ENCODE results near the gene TLN1. TPM values are rescaled to one million over a fixed set of nuclear protein-coding genes. Genes with fewer than 3 reads are reported as not detected.

Gene TLN1
- total and polyA plus RNA-seq, 8 donors: 64.5 to 141 (median 81.0) TPM

- Histone ChIP-seq H3K36me3 (no peaks in the 10 kb centered on the region), H3K27ac (no peak overlapping the region), H3K9me3 (no peaks in the 10 kb centered on the region), H3K27me3 (no peaks in the 10 kb centered on the region), H3K4me1 (peaks cover 0 to 3% (median 0%) of the 10 kb centered on the region in 3 donors), H3K4me3 (no peak overlapping the region)
- no peak for TF ChIP-seq CTCF (IDR thresholded peaks at IDR 0.05)
- FAIRE-seq: no peak
- intact Hi-C loops (cut with DNase I): no loop called here
- 91% methylated on average over 8 of the region's 8 CpGs for WGBS, 2 donors
- DNase-seq: no peak
- ATAC-seq: no peak
Measured at GRCh38 chr9:35679766-35680330, 52.1 kb downstream of the TLN1 start.

GRCh38 chr9:35679091-35679490, 52.9 kb downstream of the TLN1 start:
- 87 to 92% methylated on average over 5 of the region's 5 CpGs for WGBS, 2 donors
- Histone ChIP-seq H3K4me3 (no peak overlapping the region), H3K27ac (no peak overlapping the region), H3K27me3 (no peaks in the 10 kb centered on the region), H3K4me1 (peaks cover 0 to 3% (median 3%) of the 10 kb centered on the region in 3 donors), H3K36me3 (no peaks in the 10 kb centered on the region), H3K9me3 (no peaks in the 10 kb centered on the region)
- FAIRE-seq (no peak), DNase-seq (peak in 1 of 6 donors; percentile 5), ATAC-seq (no peak)
- intact Hi-C loops (cut with DNase I): no loop called here
- TF ChIP-seq CTCF (IDR thresholded peaks at IDR 0.05): no peak

GRCh38 chr9:35675732-35676392, 56.1 kb downstream of the TLN1 start:
- DNase-seq (peak in 4 of 6 donors; percentile 48 to 78 (median 64)), FAIRE-seq (no peak), ATAC-seq (peak in 3 of 4 donors; percentile 35 to 57 (median 45))
- Histone ChIP-seq H3K4me1 (peaks cover 4 to 21% (median 16%) of the 10 kb centered on the region in 3 donors), H3K36me3 (no peaks in the 10 kb centered on the region), H3K4me3 (peak overlapping the region; percentile 20 to 47 (median 35)), H3K27me3 (no peaks in the 10 kb centered on the region), H3K27ac (no peak overlapping the region), H3K9me3 (no peaks in the 10 kb centered on the region)
- TF ChIP-seq CTCF (IDR thresholded peaks at IDR 0.05): no peak
- intact Hi-C loops (cut with DNase I): no loop called here
- WGBS, 2 donors: 12 to 25% methylated on average over 51 of the region's 51 CpGs

- WGBS, 2 donors: 75 to 78% methylated on average over 13 of the region's 13 CpGs
- no peaks in the 10 kb centered on the region for H3K27me3 ChIP-seq
- H3K27ac ChIP-seq: no peak overlapping the region
- DNase-seq (no peak), FAIRE-seq (no peak), ATAC-seq (no peak)
- H3K4me1 ChIP-seq: peaks cover 7 to 24% (median 20%) of the 10 kb centered on the region in 3 donors
- peak overlapping the region in 2 of 4 donors; percentile 46 to 47 for H3K4me3 ChIP-seq
- TF ChIP-seq CTCF (IDR thresholded peaks at IDR 0.05): no peak
- intact Hi-C loops (cut with DNase I): no loop called here
- no peaks in the 10 kb centered on the region for H3K36me3 ChIP-seq
- H3K9me3 ChIP-seq: no peaks in the 10 kb centered on the region
Measured at GRCh38 chr9:35675204-35675603, 56.8 kb downstream of the TLN1 start.

- no peaks in the 10 kb centered on the region for H3K9me3 ChIP-seq
- WGBS, 2 donors: 62 to 77% methylated on average over 3 of the region's 3 CpGs
- peak overlapping the region in 1 of 4 donors; percentile 7 for H3K4me3 ChIP-seq
- H3K4me1 ChIP-seq: peaks cover 18 to 33% (median 32%) of the 10 kb centered on the region in 3 donors
- no peaks in the 10 kb centered on the region for H3K27me3 ChIP-seq
- intact Hi-C loops (cut with DNase I): no loop called here
- peak overlapping the region in 2 of 4 donors; percentile 61 to 76 for H3K27ac ChIP-seq
- ATAC-seq (no peak), FAIRE-seq (no peak), DNase-seq (no peak)
- no peak for TF ChIP-seq CTCF (IDR thresholded peaks at IDR 0.05)
- no peaks in the 10 kb centered on the region for H3K36me3 ChIP-seq
Measured at GRCh38 chr9:35674025-35674361, 58.0 kb downstream of the TLN1 start.
